HG03039 (cell line): ENCODE measurements around the gene DAGLB.
"Not testable (repeated sequence)": the region's sequence is repeated elsewhere in the genome, so short reads cannot be mapped to it uniquely, and the experiment has no call there.

Experiments used
- ATAC-seq: cut with Tn5 transposase; IDR thresholded peaks from one replicate; pipeline ENCODE4 v1.9.1; 2021; ENCODE audit warnings: mild to moderate bottlenecking, moderate library complexity; ENCODE audit not compliant: unreplicated experiment

DAGLB gene

DNA sequence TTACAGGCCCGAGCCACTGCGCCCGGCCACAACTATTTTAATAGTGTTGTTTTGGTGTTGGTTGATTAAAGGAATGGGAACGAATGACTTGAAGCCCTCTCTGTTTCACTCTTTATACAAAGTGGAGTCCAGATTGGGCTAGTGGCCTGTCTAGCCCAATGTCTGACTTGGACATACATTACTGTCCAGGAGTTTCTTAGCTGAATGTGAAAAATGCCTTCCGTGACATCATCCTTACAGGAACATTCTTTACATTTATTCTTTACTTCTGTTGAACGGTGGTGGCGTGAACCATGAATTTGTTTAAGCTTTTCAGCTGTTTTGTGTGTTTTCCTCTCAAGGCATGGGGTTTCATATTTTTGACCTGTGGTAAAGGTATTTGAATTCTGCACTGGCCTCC is 67.9 kb downstream of the DAGLB start:
- ATAC-seq, result no peak

DNA sequence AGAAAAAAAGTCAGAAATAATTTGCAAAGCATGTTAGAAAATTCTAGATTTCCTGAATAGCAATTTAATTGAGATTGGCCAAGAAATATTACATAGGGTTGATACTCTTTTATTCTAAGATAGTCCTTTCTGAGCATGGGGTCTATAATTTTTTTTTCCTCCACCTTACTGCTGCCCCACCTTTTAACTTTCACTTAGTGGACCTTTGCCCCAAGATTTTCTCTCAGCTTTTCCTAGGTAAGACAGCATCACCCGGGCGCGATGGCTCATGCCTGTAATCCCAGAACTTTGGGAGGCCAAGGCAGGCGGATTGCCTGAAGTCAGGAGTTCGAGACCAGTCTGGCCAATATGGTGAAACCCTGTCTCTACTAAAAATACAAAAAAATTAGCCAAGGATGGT is 69.2 kb downstream of the DAGLB start:
- ATAC-seq, result not testable (repeated sequence)

DNA sequence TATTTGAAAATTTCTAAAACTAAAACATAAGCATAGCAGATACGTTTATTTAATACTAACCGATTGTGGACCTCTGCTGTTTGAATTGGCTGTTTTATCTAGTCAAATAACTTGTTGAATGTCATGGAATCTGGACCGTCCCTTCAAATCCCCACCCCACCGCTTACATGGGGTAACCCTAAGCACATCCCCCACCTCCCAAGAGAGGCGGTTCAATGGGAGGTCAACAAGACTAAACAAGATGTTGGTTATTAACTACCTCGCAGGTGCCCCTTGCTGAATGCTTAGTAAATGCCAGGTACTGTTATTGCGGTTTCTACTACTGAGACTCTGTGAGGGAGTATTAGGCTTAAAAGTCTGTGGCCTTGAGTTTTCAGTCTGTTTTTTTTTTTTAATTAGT is 70.9 kb downstream of the DAGLB start:
- no peak for ATAC-seq

- no peak for ATAC-seq
These were observed 72.2 kb downstream of the DAGLB start for GRCh38 chr7:6375348-6376101.

DNA sequence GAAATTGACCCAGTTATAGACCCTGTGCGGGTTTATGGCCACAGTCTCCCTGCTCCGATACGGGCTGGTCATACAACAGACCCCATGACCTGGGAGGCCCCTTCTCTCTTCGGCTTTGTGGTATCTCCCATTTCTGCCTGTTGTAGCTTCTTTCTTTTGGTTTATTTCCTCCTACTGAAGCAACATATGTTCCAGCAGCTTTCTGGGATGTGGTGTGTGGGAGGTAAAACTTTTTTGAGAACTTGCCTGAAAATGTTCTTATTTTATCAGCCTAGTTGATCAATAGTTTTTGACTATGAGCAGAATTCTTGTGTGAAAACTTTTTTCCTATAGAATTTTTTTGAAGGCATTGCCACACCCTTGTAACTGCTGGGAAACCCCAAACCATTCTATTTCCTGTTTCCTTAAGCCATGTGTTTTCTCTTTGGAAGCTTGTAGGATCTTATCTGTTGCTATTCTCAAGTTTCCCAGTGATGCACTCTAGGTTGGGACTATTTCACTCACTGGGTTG is 80.0 kb downstream of the DAGLB start:
- ATAC-seq, result no peak

GRCh38 chr7:6365451-6365850 is 82.3 kb downstream of the DAGLB start:
- no peak for ATAC-seq

DNA sequence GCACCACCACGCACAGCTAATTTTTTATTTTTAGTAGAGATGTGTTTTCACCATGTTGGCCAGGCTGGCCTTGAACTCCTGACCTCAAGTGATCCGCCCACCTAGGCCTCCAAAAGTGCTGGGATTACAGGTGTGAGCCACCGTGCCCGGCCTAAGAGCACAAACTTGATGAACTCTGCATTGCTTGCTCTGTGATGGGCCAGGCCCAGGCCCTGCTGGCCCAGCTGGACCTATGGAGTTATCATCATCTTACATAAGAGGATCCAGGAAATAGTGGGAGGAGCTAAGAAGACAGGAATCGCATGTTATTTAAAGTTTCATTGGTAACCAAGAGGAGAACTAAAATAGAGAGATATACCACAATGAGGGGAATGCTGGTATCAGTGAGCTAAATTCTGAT is 86.9 kb downstream of the DAGLB start:
- no peak for ATAC-seq

DNA sequence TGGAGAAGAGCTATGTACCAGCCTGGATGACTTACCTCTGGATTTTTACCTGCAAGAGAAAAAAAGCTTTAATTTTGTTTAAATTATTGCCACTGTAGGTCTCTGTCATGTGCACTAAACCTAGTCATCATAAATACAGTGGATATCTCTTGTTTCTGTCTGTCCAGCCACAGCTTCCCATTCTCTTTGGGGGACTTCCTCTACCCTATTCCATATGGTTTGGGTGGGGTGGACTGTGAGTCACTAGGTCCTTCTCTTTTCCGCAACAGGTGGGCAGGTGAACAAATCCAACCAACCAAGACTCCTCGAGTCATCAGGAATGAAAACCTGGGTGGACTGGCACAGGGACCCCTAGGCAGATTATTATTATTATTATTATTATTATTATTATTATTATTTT is 88.0 kb downstream of the DAGLB start:
- no peak for ATAC-seq
